Embryonic facial prominence (tissue), 1 donor: ENCODE measurements around the gene CDK14.
"Not testable (repeated sequence)": the region's sequence is repeated elsewhere in the genome, so short reads cannot be mapped to it uniquely, and the experiment has no call there.

ENCODE experiments used
- DNase-seq: peaks from one replicate; pipeline ENCODE4 v3.0.0-alpha.2; 2016; ENCODE audit errors: extremely low spot score

The CDK14 gene

DNA sequence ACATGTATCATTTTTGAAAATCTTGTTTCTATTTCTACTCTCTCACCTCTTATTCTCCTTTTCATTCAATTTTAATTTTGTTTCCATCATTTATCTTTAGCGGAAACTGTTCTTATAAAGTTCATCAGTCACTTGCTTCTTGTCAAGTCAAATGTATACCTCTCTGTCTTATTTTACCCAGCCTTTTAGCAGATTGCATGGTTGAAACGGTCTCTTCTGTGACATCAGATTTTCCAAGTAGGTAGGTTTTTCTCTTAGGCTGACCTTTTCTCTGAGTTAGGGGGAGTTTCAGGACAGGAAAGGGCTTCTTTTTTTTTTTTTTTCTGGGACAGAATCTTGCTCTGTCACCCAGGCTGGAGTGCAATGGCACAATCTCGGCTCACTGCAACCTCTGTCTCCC lies 195.5 kb downstream of the CDK14 start:
- DNase-seq: no peak

DNA sequence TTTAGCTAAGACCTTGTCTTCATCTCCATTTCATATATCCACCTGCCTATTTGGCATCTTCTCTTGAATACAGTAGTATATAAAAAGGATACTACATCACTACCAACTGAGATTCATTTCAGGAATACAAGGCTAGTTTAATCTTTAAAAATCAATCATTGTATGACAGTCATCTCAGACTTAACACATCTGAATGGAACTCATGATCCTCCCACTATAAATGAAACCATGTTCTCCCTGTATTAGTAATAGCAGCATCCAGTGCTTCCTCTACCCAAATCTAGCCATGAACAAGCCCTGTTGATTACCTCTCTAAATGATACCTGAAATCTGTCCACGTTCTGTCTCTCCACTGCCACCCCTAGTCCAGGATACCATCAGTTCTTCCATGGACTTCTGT lies 196.2 kb downstream of the CDK14 start:
- no peak for DNase-seq

- DNase-seq: not testable (repeated sequence)
These were observed 198.1 kb downstream of the CDK14 start for GRCh38 chr7:90794234-90794633.

DNA sequence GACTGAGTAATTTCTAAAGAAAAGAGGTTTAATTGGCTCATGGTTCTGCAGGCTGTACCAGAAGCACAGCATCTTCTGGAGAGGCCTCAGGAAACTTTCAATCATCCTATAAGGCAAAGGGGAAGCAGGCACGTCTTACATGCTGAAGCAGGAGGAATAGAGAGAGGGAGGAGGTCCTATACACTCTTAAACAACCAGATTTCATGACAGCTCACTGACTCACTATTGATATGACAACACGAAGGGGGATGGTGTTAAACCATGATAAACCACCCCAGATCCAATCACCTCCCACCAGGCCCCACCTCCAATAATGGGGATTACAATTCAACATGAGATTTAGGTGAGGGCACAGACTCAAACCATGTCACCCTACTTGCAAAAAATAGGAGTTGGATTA lies 201.5 kb downstream of the CDK14 start:
- no peak for DNase-seq

- DNase-seq: no peak
These were observed 208.2 kb downstream of the CDK14 start for GRCh38 chr7:90804370-90804769.

DNA sequence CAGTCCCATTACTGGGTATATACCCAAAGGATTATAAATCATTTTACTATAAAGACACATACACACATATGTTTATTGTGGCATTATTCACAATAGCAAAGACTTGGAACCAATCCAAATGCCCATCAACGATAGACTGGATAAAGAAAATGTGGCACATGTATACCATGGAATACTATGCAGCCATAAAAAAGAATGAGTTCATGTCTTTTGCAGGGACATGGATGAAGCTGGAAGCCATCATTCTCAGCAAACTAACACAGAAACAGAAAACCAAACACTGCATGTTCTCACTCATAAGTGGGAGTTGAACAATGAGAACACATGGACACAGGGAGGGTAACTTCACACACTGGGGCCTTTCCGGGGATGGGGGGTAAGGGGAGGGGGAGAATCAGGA lies 219.4 kb downstream of the CDK14 start:
- DNase-seq: not testable (repeated sequence)

DNA sequence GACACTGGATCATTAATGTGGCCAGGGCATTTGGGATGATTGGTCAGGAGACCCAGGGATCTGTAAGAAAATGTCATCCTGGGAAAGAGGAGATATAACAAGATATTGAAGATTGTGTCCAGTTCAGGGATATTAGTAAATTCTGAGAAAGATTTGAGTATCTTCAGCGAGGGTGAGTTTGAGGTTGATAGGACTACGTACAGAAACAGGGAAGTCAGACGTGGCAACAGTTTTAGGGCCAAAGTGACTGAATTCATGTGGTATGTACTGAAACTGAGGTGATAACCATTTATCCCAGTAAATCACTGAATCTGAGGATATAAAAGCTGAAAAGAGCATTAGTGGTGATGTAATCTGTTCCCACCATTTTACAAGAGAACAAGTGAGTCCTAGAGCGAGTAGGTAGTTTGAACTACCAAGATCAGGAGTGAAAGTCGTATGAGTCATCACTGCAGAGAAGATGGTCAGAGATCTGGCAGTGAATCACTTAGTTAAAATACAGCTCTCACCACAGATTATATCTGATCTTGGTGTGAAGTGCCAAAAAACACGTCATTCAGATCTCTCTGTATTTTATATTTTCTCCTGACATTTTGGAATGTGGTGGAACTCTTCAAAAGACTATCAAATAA lies 220.5 kb downstream of the CDK14 start:
- DNase-seq: peak; percentile 27

- peak; percentile 28 for DNase-seq
These were observed 221.0 kb downstream of the CDK14 start for GRCh38 chr7:90817151-90817550.

- DNase-seq: no peak
These were observed 221.7 kb downstream of the CDK14 start for GRCh38 chr7:90817846-90818245.

DNA sequence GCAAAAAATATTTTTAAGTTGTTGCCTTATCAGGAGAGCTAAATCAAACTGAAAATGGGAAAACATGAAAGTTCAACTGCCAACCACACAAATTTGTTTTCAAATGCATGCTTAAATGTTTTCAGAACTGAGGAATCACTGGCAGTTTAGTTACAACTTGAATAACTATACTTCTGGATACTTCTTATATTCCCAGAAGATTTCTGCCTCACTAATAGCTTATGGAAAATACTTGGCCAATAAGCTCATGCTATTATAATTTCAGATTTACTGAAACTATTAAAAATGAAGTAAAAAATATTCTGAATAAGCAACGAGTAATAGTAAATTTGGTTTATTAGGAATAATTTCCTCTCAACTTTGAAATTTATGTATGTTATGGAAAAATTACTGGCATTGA lies 222.2 kb downstream of the CDK14 start:
- DNase-seq: no peak

DNA sequence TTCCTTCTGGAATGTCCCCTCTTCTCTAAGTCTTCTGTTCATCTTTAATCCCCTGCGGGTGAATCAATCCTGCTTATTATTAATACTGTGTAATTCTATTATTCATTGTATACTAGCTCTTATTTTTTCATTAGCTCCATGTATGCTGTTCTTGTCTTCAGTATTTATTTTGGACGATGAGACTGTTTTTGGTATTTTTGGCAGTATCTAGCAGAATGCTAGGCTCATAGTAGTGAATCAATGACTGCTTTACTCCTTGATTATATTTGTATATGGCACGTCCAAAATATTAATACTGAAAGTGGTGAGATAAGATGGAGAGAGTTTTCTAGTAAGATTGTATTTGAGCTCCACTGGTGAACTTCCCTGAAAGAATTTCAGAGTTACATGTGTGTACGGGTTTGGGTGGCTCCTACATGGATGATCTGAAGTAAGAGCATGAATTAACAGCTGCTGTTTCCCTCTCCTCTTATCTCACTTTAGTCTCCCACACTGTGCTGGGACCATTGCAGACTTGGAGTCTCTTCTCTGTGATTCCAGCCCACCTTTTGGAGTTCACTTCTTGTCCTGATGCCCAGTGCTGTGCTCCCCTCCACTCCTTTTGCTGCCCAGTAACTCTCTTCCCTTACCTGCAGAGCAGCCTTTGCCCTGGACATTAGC lies 226.0 kb downstream of the CDK14 start:
- no peak for DNase-seq

DNA sequence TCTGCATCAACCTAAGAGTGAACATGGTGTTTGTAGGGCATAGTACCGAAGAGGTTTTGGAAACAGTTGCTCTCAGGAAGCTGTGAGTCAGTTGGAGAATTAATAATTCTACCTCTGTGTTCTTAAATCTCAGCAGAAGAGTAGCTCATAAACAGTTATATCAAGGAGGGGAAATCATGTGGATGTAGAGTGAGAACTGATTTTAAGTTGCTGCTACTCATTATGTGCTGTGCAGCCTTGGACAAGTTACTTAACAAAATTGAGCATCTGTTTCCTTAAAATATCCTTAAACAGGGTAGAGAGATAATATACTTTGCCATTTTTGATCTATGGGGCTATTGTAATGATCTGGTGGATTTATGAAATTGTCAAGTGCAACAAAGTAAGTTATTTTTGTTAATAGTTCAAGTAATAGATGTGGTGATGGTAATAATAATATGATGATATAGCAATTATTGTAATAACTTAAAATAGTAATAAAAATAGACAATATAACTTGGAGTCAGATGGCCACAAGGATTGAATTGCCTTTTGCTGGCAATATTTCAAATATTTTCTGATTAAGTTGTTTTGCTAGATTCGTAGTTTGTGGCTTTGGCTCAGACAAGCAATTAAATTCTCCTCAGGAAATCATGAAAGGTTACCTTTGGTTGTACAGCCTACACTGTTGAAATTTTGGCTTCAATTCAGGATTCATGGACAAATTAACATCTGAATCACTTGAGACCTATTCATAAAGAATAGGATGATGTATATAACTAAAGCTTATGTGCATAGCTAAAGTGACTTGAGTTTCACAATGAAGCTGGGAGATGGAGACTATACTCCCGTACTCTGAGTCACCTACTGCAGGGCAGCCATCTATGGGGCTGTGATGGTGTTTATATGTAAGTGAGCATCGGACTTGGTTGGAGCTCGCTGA lies 228.5 kb downstream of the CDK14 start:
- no peak for DNase-seq

DNA sequence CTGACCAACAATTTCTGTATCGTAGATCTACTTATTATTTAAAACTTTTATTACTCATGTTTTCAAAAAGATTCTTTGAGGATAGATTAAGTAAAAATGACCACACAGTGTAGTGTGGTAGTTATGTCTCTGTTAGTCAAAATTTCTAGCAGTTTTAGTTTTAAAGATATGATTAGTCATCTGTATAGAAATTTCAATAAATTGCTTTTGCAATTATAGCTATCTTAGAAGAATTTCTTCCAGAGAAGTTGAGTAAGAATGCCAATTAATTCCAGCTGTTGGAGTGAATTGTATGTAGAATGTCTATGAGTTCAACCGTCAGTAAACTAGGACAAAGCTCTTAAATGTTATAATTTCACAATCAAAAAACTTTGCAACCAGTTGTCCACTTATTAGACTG lies 229.7 kb downstream of the CDK14 start:
- DNase-seq: no peak

- no peak for DNase-seq
These were observed 232.5 kb downstream of the CDK14 start for GRCh38 chr7:90828601-90829000.

GRCh38 chr7:90830308-90830707 lies 234.2 kb downstream of the CDK14 start:
- DNase-seq: no peak

- no peak for DNase-seq
These were observed 236.6 kb downstream of the CDK14 start for GRCh38 chr7:90832726-90833125.

DNA sequence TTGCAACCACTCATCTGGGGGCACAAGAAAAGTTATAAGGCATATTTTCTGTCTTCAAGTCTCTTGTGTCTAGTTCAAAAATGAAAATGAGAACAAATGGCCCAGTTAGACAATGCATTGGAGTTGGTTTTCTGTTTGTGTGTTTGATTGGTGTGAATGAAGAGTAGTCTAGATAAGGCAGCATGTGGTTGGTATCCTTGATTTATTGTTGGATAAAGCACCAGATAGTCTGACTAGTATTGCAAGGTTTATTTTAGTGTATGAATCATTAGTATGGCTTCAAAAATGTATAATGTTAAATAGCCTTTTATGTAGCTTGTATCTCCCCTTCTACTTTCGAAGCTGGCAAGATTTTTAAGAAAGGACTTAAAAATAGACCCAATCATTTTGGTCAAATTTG lies 237.3 kb downstream of the CDK14 start:
- no peak for DNase-seq

DNA sequence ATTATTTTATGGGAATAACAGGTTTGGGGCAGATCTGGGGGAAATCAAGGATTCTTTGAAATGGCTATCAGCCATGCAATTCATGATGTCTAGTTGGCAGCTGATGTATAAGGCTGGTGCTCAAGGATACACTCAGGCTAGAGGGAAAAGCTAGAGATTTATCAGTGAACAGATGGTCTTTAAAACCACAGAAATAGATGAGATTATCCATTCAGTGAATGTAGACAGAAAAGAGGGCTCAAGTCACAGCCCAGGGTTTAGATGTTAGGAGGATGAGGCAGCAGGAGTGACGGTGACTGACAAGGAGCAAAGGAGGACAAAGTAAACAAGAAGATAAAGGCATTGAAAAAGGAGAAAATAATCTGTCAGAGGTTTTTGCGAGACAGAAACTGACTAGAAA lies 238.7 kb downstream of the CDK14 start:
- DNase-seq: no peak

DNA sequence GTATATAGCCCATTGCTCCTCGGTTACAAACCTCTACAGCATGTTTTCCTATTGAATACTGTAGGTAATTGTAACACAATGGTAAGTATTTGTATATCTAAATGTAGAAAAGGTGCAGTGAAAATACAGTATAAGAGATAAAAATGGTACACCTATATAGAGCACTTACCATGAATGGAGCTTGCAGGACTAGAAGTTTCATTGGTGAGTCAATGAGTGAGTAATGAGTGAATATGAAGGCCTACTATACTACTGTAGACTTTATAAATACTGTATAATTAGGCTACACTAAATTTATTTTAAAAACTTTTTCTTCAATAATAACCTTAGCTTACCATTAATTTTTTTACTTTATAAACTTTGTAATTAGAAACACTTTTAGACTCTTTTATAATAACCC lies 239.7 kb downstream of the CDK14 start:
- DNase-seq: no peak

DNA sequence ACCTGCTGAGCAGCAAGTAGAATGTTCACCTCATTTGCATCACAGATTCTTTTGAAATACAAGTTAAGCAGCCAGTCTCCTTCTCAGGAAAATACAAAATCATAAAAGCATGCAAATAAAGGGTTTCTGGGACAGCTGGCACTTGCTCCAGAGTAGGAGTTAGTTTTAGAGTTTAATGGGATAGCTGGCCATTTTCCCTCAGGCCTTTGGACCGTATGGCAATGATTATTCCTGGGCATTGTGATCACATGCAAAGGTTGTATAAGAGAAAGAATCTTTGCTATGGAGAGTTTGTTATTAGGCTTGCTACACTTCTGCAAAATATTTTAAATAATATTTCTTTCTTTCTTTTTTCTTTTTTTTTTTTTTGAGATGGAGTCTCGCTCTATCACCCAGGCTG lies 240.8 kb downstream of the CDK14 start:
- no peak for DNase-seq

GRCh38 chr7:90838799-90839198 lies 242.7 kb downstream of the CDK14 start:
- DNase-seq: no peak

DNA sequence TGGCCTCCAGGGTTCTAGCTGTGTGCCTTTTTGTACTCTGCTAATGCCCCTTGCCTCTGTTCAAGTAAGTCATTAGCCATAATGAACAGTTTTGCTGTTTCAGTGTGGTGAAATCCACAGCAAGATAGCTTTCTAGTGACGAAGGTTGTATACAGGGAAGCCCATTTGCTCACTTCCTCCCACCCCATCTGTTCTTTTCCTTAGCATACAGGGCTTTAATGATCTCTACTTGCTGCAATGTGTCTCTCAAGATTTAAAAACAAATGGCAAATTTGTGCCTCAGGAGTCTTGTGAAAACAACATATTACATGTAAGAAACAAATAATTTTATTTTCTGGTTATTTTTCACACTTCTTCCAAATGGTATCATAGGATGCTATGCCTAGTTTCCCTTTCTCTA lies 243.2 kb downstream of the CDK14 start:
- no peak for DNase-seq
